AG04449 (cell line): ENCODE data around the gene LNX1.
A peak's percentile ranks its signal among the peaks of the same experiment; 100 is the strongest.

Source experiments
- CTCF ChIA-PET: fragments of 350-600 bp; formaldehyde crosslinking; extraction: SDS; loops from one replicate; lab custom pipeline; 2021; ENCODE audit warnings: antibody characterized with exemption; lab: Yijun Ruan, JAX
- POLR2A ChIA-PET: fragments of 400-600, 350-600 bp; formaldehyde crosslinking; extraction: SDS; loops from one replicate; lab custom pipeline; 2020; ENCODE audit warnings: antibody characterized with exemption, inconsistent platforms; lab: Yijun Ruan, JAX
- DNase-seq: peaks from one replicate; pipeline ENCODE4 v3.0.0-alpha.2; 2010; ENCODE audit warnings: low read depth, low spot score
- H3K4me3 ChIP-seq: 2 replicates; pipeline ENCODE4 v1.5.1; 2011; ENCODE audit warnings: low read depth, mild to moderate bottlenecking, control low read depth, low read length
- TF ChIP-seq, protein P1 (sequence below): IDR thresholded peaks from one replicate; pipeline ENCODE4 v1.5.1; 2011; ENCODE audit warnings: mild to moderate bottlenecking, moderate library complexity, low read length, control low read depth, inconsistent platforms; ENCODE audit not compliant: insufficient read depth; ENCODE audit errors: missing control alignments

The LNX1 gene

DNA sequence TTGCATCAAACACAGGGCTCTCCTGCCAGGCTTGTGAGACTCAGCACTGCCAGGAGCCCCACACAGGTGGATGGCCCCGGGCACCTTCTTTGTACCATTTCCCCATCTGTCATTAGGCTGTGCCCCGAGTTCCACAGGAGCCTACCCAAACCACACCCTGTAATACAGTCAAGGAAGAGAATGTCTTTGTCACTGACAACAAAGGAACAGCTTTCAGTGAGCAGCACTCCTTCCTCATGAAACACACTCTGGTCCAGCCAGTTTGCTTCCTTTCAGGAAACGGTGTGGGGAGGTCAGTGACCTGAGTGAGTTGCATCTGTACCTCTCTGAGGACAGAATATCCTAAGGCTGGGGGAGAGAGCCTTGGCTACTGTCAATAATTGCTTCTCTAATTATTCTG is 53.7 kb downstream of the LNX1 start:
- ChIA-PET CTCF (no interaction called here), POLR2A (no interaction called here)
- TF ChIP-seq, protein P1, sequence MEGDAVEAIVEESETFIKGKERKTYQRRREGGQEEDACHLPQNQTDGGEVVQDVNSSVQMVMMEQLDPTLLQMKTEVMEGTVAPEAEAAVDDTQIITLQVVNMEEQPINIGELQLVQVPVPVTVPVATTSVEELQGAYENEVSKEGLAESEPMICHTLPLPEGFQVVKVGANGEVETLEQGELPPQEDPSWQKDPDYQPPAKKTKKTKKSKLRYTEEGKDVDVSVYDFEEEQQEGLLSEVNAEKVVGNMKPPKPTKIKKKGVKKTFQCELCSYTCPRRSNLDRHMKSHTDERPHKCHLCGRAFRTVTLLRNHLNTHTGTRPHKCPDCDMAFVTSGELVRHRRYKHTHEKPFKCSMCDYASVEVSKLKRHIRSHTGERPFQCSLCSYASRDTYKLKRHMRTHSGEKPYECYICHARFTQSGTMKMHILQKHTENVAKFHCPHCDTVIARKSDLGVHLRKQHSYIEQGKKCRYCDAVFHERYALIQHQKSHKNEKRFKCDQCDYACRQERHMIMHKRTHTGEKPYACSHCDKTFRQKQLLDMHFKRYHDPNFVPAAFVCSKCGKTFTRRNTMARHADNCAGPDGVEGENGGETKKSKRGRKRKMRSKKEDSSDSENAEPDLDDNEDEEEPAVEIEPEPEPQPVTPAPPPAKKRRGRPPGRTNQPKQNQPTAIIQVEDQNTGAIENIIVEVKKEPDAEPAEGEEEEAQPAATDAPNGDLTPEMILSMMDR = no peak
- no peak overlapping the region for H3K4me3 ChIP-seq
- DNase-seq = no peak

DNA sequence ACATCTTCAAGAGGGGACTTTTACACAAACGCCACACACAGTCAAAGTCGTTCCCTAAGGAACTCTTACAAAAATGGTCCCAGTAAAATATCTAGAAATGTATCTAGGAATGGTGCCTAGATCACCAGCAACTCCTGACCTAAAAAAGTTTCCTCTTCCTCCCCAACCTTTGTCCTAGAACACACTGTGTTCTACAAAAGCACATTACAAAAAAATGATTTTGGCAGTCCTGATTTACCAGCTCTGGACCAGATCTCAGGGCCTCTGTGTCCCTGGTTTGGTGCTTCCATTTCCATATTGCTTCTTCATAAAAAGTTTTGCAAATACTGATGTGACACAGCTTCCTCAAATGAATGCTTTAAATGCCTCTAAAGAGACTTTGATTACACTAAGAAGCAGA is 55.0 kb downstream of the LNX1 start:
- ChIA-PET POLR2A (no interaction called here), CTCF (no interaction called here)
- DNase-seq = no peak
- no peak overlapping the region for H3K4me3 ChIP-seq
- TF ChIP-seq, protein P1 = no peak

DNA sequence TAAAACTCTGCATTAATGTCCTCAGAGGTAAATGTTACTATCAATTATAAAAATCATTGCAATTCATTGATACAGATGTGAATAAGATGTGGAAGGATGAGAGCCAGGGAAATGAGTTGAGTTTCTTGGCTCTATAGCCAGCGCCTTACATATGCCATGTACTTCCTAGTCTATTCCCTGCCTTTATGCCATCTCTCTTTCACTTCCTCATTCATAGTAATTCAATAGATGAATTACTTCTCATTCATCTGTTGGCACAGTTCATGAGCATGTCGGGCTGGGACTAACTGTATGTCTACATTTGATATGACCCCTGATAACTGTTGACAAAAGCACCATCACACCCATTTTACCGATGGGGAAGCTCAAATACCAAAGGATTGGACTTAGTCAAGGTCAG is 55.7 kb downstream of the LNX1 start:
- DNase-seq = no peak
- TF ChIP-seq, protein P1 = no peak
- CTCF ChIA-PET = no interaction called here
- H3K4me3 ChIP-seq = no peak overlapping the region
- POLR2A ChIA-PET = no interaction called here

DNA sequence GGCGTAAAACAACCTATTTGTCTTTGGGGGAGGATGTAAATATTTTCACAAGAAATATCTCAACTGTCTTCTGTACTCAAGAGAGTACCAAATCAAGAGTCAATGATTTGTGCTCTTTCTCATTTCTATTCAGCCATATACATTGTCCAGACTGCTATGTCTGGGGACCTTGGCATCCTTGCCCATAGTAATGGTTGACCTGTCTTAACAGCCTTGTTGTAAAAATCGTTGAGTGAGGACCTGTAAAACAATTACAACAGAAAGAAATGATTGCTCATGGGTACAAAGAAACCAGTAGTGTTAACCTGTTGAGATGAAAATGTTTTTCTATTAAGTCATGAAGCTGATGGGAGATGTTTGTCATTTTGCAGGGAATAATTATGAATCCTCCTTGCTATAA is 56.6 kb downstream of the LNX1 start:
- ChIA-PET POLR2A (no interaction called here), CTCF (no interaction called here)

DNA sequence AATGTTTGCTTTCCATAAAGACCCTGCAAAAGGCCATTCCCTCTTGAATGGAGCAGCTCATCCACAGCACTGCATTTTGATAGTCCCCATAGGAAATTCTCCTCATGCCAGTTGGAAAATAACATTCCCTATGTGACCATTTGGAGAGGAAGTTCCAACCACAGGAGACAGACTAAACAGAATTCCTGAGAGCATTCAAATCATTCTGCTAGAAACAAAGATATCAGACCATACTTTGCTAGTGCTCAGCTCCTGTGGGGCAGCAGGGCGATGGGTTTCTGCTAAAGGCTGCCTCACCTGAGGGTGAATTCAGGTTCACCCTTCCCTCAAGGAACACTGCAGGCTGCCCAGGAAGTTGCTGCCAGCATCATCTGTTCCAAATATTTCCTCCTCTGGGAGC is 58.8 kb downstream of the LNX1 start:
- ChIA-PET CTCF (interaction anchor here (0.8 to 1.7 kb wide), 5 partner anchors 9 to 702 kb away, joined by 3 to 4 read pairs (median 3); no protein-coding TSS in a partner anchor), POLR2A (interaction anchor here (0.6 to 1.0 kb wide), 3 partner anchors 186 to 700 kb away, joined by 3 read pairs; no protein-coding TSS in a partner anchor)
- no peak overlapping the region for H3K4me3 ChIP-seq
- TF ChIP-seq, protein P1 = no peak
- peak; percentile 26 for DNase-seq

More for the DNA sequence above, 56.6 kb downstream of the LNX1 start:
- DNase-seq = no peak
- H3K4me3 ChIP-seq = no peak overlapping the region
- TF ChIP-seq, protein P1 = no peak

DNA sequence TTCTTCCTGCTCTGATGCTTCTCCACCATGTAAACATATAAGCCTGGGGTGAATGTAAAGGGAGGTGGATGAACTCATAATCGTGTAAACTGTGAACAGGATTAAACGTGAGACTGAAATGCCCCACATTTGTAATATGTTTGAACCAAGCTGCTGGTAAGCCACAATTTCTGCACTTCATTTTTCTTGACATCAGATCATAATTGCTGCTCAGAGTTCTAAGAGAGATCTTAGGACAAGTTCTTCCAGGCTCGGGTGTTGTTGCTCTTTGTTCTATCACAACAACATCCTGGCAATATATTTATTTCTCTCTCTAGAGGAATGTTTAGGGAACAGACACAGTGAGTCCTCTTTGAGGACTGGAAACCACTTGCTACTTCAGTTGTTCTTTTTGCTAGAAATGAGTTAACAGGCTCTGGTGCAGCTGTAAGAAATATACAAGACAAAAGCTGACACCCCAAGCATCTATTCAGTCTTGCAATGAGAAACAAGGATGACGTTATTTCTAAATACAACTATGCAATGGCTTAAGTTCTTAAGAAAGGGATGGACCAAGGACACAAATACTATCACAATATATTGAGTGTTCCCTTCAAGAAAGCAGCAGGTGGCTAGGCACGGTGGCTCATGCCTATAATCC is 59.6 kb downstream of the LNX1 start:
- H3K4me3 ChIP-seq = no peak overlapping the region
- DNase-seq = no peak
- TF ChIP-seq, protein P1 = no peak
- ChIA-PET POLR2A (interaction anchor here (0.6 to 0.7 kb wide), 2 partner anchors 634 to 700 kb away, joined by 3 read pairs; no protein-coding TSS in a partner anchor), CTCF (interaction anchor here (1.1 to 1.7 kb wide), 5 partner anchors 9 to 702 kb away, joined by 3 to 4 read pairs (median 3); no protein-coding TSS in a partner anchor)
